A549 (cell line): Measurements from ENCODE around the gene NSUN3.

Source experiments
- CHD2 ChIP-seq: fragments of 150-350 bp; IDR thresholded peaks from 2 replicates; pipeline ENCODE4 v1.6.1; 2014; ENCODE audit warnings: low read length; ENCODE audit not compliant: partially characterized antibody
- CTCF ChIP-seq: fragments of >200 bp; sonication (Bioruptor Twin); formaldehyde crosslinking; IDR thresholded peaks from 3 replicates; pipeline ENCODE4 v1.5.1; 2016
- EP300 ChIP-seq, 2 experiments: fragments of >200 bp; sonication (Bioruptor Twin); formaldehyde crosslinking; IDR thresholded peaks; 2 replicates in 1 of 2; 3 replicates in 1 of 2; pipeline ENCODE4 v1.6.1; 2016 to 2017
- JUN ChIP-seq, 2 experiments: fragments of >200 bp; sonication (Bioruptor Twin); formaldehyde crosslinking; IDR thresholded peaks; 2 replicates in 1 of 2; 3 replicates in 1 of 2; pipeline ENCODE4 v1.6.1; 2016 to 2017
- MAFK ChIP-seq: fragments of 450-650 bp; IDR thresholded peaks from 2 replicates; pipeline ENCODE4 v1.6.1; 2014; ENCODE audit not compliant: partially characterized antibody
- MYC ChIP-seq: IDR thresholded peaks from 2 replicates; pipeline ENCODE4 v1.6.1; 2012; ENCODE audit warnings: mild to moderate bottlenecking, inconsistent platforms, low read length, improper control_type of control experiment, borderline replicate concordance
- PHF8 ChIP-seq: fragments of 200-600 bp; sonication (generic); IDR thresholded peaks from 2 replicates; pipeline ENCODE4 v1.6.1; 2016; ENCODE audit warnings: low read depth, mild to moderate bottlenecking, antibody characterized with exemption, moderate library complexity, borderline replicate concordance
- POLR2A ChIP-seq: IDR thresholded peaks from 2 replicates; pipeline ENCODE4 v1.6.1; 2012; ENCODE audit warnings: mild to moderate bottlenecking, low read length
- POLR2AphosphoS2 ChIP-seq: conservative IDR thresholded peaks from 2 replicates; pipeline ENCODE4 v1.6.1; 2012; ENCODE audit warnings: low read length, improper control_type of control experiment, inconsistent platforms
- RAD21 ChIP-seq, 2 experiments: fragments of >200 bp in 1 of 2; sonication (Bioruptor Twin) in 1 of 2; formaldehyde crosslinking in 1 of 2; IDR thresholded peaks in 1 of 2; conservative IDR thresholded peaks in 1 of 2; 2 replicates in 1 of 2; 3 replicates in 1 of 2; pipeline ENCODE4 v1.6.1; 2012 to 2018; ENCODE audit warnings: inconsistent platforms in 1 of 2
- SREBF2 ChIP-seq: fragments of 450-650 bp; IDR thresholded peaks from 2 replicates; pipeline ENCODE4 v1.6.1; 2014; ENCODE audit warnings: mild to moderate bottlenecking, moderate library complexity
- TF ChIP-seq, protein P1 (sequence below): fragments of 250-450 bp; sonication (Bioruptor Pico); IDR thresholded peaks from 2 replicates; pipeline ENCODE4 v1.5.0; 2021; ENCODE audit warnings: mild to moderate bottlenecking, moderate library complexity, borderline replicate concordance
- TF ChIP-seq, protein P2 (sequence below): fragments of 200-600 bp; sonication (generic); IDR thresholded peaks from 2 replicates; pipeline ENCODE4 v1.6.1; 2016; ENCODE audit warnings: antibody characterized with exemption, mild to moderate bottlenecking, moderate library complexity
- TF ChIP-seq, protein P3 (sequence below): fragments of 450-650 bp; IDR thresholded peaks from 2 replicates; pipeline ENCODE4 v1.6.1; 2014; ENCODE audit warnings: antibody characterized with exemption

GRCh38 chr3:94050546-94050945 lies 12.3 kb upstream of the NSUN3 start:
- TF ChIP-seq CHD2 (no peak), MYC (no peak), MAFK (no peak), CTCF (no peak), SREBF2 (no peak), EP300 (IDR thresholded peaks at IDR 0.05) (no peak), RAD21 (conservative IDR thresholded peaks at IDR 0.05 in 1 of 2, IDR thresholded peaks at IDR 0.05 in 1 of 2) (no peak), POLR2A (no peak), POLR2AphosphoS2 (no peak), PHF8 (no peak), JUN (IDR thresholded peaks at IDR 0.05) (no peak)
- TF ChIP-seq, protein P1, sequence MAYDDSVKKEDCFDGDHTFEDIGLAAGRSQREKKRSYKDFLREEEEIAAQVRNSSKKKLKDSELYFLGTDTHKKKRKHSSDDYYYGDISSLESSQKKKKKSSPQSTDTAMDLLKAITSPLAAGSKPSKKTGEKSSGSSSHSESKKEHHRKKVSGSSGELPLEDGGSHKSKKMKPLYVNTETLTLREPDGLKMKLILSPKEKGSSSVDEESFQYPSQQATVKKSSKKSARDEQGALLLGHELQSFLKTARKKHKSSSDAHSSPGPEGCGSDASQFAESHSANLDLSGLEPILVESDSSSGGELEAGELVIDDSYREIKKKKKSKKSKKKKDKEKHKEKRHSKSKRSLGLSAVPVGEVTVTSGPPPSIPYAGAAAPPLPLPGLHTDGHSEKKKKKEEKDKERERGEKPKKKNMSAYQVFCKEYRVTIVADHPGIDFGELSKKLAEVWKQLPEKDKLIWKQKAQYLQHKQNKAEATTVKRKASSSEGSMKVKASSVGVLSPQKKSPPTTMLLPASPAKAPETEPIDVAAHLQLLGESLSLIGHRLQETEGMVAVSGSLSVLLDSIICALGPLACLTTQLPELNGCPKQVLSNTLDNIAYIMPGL (CRISPR knock-in tag): no peak
- TF ChIP-seq, protein P2, sequence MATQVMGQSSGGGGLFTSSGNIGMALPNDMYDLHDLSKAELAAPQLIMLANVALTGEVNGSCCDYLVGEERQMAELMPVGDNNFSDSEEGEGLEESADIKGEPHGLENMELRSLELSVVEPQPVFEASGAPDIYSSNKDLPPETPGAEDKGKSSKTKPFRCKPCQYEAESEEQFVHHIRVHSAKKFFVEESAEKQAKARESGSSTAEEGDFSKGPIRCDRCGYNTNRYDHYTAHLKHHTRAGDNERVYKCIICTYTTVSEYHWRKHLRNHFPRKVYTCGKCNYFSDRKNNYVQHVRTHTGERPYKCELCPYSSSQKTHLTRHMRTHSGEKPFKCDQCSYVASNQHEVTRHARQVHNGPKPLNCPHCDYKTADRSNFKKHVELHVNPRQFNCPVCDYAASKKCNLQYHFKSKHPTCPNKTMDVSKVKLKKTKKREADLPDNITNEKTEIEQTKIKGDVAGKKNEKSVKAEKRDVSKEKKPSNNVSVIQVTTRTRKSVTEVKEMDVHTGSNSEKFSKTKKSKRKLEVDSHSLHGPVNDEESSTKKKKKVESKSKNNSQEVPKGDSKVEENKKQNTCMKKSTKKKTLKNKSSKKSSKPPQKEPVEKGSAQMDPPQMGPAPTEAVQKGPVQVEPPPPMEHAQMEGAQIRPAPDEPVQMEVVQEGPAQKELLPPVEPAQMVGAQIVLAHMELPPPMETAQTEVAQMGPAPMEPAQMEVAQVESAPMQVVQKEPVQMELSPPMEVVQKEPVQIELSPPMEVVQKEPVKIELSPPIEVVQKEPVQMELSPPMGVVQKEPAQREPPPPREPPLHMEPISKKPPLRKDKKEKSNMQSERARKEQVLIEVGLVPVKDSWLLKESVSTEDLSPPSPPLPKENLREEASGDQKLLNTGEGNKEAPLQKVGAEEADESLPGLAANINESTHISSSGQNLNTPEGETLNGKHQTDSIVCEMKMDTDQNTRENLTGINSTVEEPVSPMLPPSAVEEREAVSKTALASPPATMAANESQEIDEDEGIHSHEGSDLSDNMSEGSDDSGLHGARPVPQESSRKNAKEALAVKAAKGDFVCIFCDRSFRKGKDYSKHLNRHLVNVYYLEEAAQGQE: no peak
- TF ChIP-seq, protein P3, sequence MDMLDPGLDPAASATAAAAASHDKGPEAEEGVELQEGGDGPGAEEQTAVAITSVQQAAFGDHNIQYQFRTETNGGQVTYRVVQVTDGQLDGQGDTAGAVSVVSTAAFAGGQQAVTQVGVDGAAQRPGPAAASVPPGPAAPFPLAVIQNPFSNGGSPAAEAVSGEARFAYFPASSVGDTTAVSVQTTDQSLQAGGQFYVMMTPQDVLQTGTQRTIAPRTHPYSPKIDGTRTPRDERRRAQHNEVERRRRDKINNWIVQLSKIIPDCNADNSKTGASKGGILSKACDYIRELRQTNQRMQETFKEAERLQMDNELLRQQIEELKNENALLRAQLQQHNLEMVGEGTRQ: no peak
